GM12892 (cell line): Measurements from ENCODE around the gene RBM15B.
"Not testable (repeated sequence)": the region's sequence is repeated elsewhere in the genome, so short reads cannot be mapped to it uniquely, and the experiment has no call there.

Experiments
- DNase-seq: peaks from one replicate; pipeline ENCODE4 v3.0.0; 2011; ENCODE audit not compliant: insufficient read length
- FAIRE-seq: peaks from 2 replicates; lab custom pipeline; 2011; peaks lifted over from hg19 to GRCh38; lab: Jason Lieb, UNC
- POLR2A ChIP-seq: IDR thresholded peaks from 2 replicates; pipeline ENCODE4 v1.6.1; 2011; ENCODE audit warnings: low read depth, low read length, control low read depth
- POLR2AphosphoS5 ChIP-seq: IDR thresholded peaks from 2 replicates; pipeline ENCODE4 v1.6.1; 2011; ENCODE audit warnings: low read depth, low read length, control low read depth
- TAF1 ChIP-seq: IDR thresholded peaks from 2 replicates; pipeline ENCODE4 v1.6.1; 2011; ENCODE audit warnings: low read depth, mild to moderate bottlenecking, control low read depth, low read length, borderline replicate concordance

The RBM15B gene

GRCh38 chr3:51379746-51380455 lies 11.2 kb upstream of the RBM15B start:
- no peak for TF ChIP-seq POLR2A
- no peak for TF ChIP-seq POLR2AphosphoS5
- TF ChIP-seq TAF1 = no peak
- FAIRE-seq (no peak), DNase-seq (no peak)

GRCh38 chr3:51380601-51381332 lies 10.3 kb upstream of the RBM15B start:
- DNase-seq = no peak
- no peak for FAIRE-seq
- TF ChIP-seq POLR2A (no peak), TAF1 (no peak), POLR2AphosphoS5 (no peak)

GRCh38 chr3:51381333-51381705 lies 9.8 kb upstream of the RBM15B start:
- DNase-seq = no peak
- no peak for FAIRE-seq
- no peak for TF ChIP-seq POLR2AphosphoS5
- TF ChIP-seq POLR2A = no peak
- no peak for TF ChIP-seq TAF1

GRCh38 chr3:51382076-51382745 lies 8.9 kb upstream of the RBM15B start:
- DNase-seq (no peak), FAIRE-seq (no peak)
- TF ChIP-seq POLR2AphosphoS5 = no peak
- TF ChIP-seq POLR2A = no peak
- no peak for TF ChIP-seq TAF1

GRCh38 chr3:51382947-51383578 lies 8.0 kb upstream of the RBM15B start:
- DNase-seq (no peak), FAIRE-seq (no peak)
- TF ChIP-seq POLR2AphosphoS5 = no peak
- TF ChIP-seq TAF1 = no peak
- no peak for TF ChIP-seq POLR2A

GRCh38 chr3:51384055-51384725 lies 6.9 kb upstream of the RBM15B start:
- TF ChIP-seq POLR2A (no peak; the same call in 1 of the 2 replicates), TAF1 (no peak), POLR2AphosphoS5 (no peak)
- DNase-seq = peak; percentile 47

GRCh38 chr3:51384726-51385473 lies 6.2 kb upstream of the RBM15B start, which contains the start of gene MANF:
Gene MANF, plus strand, starts transcription at chr3:51385291. Its CDS starts 52 bp downstream, at chr3:51385343.
- DNase-seq (peak; percentile 100), FAIRE-seq (peak; percentile 100)
- TF ChIP-seq TAF1 (peak; percentile 91), POLR2A (peak; percentile 94), POLR2AphosphoS5 (peak; percentile 92)

More at GRCh38 chr3:51384055-51384725, 6.9 kb upstream of the RBM15B start:
- peak; percentile 70 for FAIRE-seq

GRCh38 chr3:51385621-51386091 lies 5.4 kb upstream of the RBM15B start:
- FAIRE-seq (peak; percentile 62), DNase-seq (no peak)
- TF ChIP-seq POLR2AphosphoS5 (no peak; the same call in 1 of the 2 replicates), POLR2A (no peak), TAF1 (no peak)

GRCh38 chr3:51386159-51386851 lies 4.8 kb upstream of the RBM15B start:
- TF ChIP-seq POLR2AphosphoS5 = no peak
- TF ChIP-seq POLR2A = no peak
- no peak for TF ChIP-seq TAF1
- DNase-seq (no peak), FAIRE-seq (no peak)

- FAIRE-seq (no peak), DNase-seq (no peak)
- no peak for TF ChIP-seq POLR2AphosphoS5
- TF ChIP-seq TAF1 = no peak
- no peak for TF ChIP-seq POLR2A
These were observed 4.2 kb upstream of the RBM15B start for GRCh38 chr3:51386852-51387229.

- FAIRE-seq, DNase-seq: not testable (repeated sequence)
These were observed 3.8 kb upstream of the RBM15B start for GRCh38 chr3:51387281-51387680.
